ENCODE measurements around the gene HMCN1.

HMCN1 gene

GRCh38 chr1:186079084-186079684 lies 345.0 kb downstream of the HMCN1 start:
- no peak for TF ChIP-seq CTCF (conservative IDR thresholded peaks at IDR 0.05; ENCODE audit: low read length)
- DNase-seq (ENCODE audit: low read depth) = no peak
- no peak overlapping the region for H3K4me3 ChIP-seq (ENCODE audit: low read length)

GRCh38 chr1:186082235-186082937 lies 348.2 kb downstream of the HMCN1 start:
- no peak overlapping the region for H3K4me3 ChIP-seq (ENCODE audit: low read length)
- peak; percentile 76 for DNase-seq (ENCODE audit: low read depth)

GRCh38 chr1:186086583-186086982 lies 352.4 kb downstream of the HMCN1 start:
- TF ChIP-seq CTCF (conservative IDR thresholded peaks at IDR 0.05; ENCODE audit: low read length) = no peak
- H3K4me3 ChIP-seq (ENCODE audit: low read length) = no peak overlapping the region
- no peak for DNase-seq (ENCODE audit: low read depth)

More at GRCh38 chr1:186082235-186082937, 348.2 kb downstream of the HMCN1 start:
- TF ChIP-seq CTCF (conservative IDR thresholded peaks at IDR 0.05; ENCODE audit: low read length) = no peak

GRCh38 chr1:186089940-186090339 lies 355.7 kb downstream of the HMCN1 start:
- no peak for TF ChIP-seq CTCF (conservative IDR thresholded peaks at IDR 0.05; ENCODE audit: low read length)
- DNase-seq (ENCODE audit: low read depth) = no peak
- H3K4me3 ChIP-seq (ENCODE audit: low read length) = no peak overlapping the region

GRCh38 chr1:186091222-186091720 lies 357.1 kb downstream of the HMCN1 start:
- DNase-seq (ENCODE audit: low read depth) = no peak
- TF ChIP-seq CTCF (conservative IDR thresholded peaks at IDR 0.05; ENCODE audit: low read length) = no peak

GRCh38 chr1:186093437-186093836 lies 359.2 kb downstream of the HMCN1 start:
- DNase-seq (ENCODE audit: low read depth) = no peak
- no peak overlapping the region for H3K4me3 ChIP-seq (ENCODE audit: low read length)
- no peak for TF ChIP-seq CTCF (conservative IDR thresholded peaks at IDR 0.05; ENCODE audit: low read length)

More at GRCh38 chr1:186091222-186091720, 357.1 kb downstream of the HMCN1 start:
- no peak overlapping the region for H3K4me3 ChIP-seq (ENCODE audit: low read length)

- no peak overlapping the region for H3K4me3 ChIP-seq (ENCODE audit: low read length)
- TF ChIP-seq CTCF (conservative IDR thresholded peaks at IDR 0.05; ENCODE audit: low read length) = no peak
- peak; percentile 53 for DNase-seq (ENCODE audit: low read depth)
These were observed 360.0 kb downstream of the HMCN1 start for GRCh38 chr1:186094172-186094571.
